NCI-H748 treated with DMSO at 0.1 percent for 48 hours (cell line): ENCODE measurements around the gene SNRNP70.

ENCODE experiments used
- DNase-seq: peaks from one replicate; lab custom pipeline; 2025; lab: John Stamatoyannopoulos, UW

Gene SNRNP70

GRCh38 chr19:49102303-49102702 is 17.1 kb downstream of the SNRNP70 start:
- DNase-seq: no peak

- DNase-seq: no peak
Observed at GRCh38 chr19:49103331-49104085, 18.3 kb downstream of the SNRNP70 start.

GRCh38 chr19:49104229-49104864 is 19.1 kb downstream of the SNRNP70 start:
- DNase-seq: no peak

GRCh38 chr19:49106648-49107135 is 21.4 kb downstream of the SNRNP70 start:
- peak; percentile 24 for DNase-seq

- DNase-seq: no peak
Observed at GRCh38 chr19:49107625-49108459, 22.6 kb downstream of the SNRNP70 start.

GRCh38 chr19:49109051-49109450 is 23.8 kb downstream of the SNRNP70 start:
- no peak for DNase-seq

- no peak for DNase-seq
Observed at GRCh38 chr19:49109569-49110233, 24.4 kb downstream of the SNRNP70 start.

GRCh38 chr19:49110567-49110966 is 25.3 kb downstream of the SNRNP70 start:
- no peak for DNase-seq

- no peak for DNase-seq
Observed at GRCh38 chr19:49111218-49111998, 26.2 kb downstream of the SNRNP70 start.

- DNase-seq: peak; percentile 77
Observed at GRCh38 chr19:49113762-49114629, 28.7 kb downstream of the SNRNP70 start, which contains the start of gene LIN7B. Gene LIN7B (plus strand): TSS chr19:49114370. CDS start chr19:49114405, 35 bp downstream.

GRCh38 chr19:49114630-49115363 is 29.5 kb downstream of the SNRNP70 start:
- no peak for DNase-seq

- DNase-seq: no peak
Observed at GRCh38 chr19:49116544-49116943, 31.3 kb downstream of the SNRNP70 start.

GRCh38 chr19:49117677-49118564 is 32.7 kb downstream of the SNRNP70 start:
- no peak for DNase-seq

GRCh38 chr19:49118565-49119410 is 33.5 kb downstream of the SNRNP70 start, which contains the start of gene C19orf73:
Gene C19orf73 (minus strand): TSS chr19:49119143. CDS start chr19:49119022, 121 bp downstream.
- peak; percentile 90 for DNase-seq

- DNase-seq: no peak
Observed at GRCh38 chr19:49119411-49120324, 34.4 kb downstream of the SNRNP70 start, which contains the start of gene PPFIA3. Gene PPFIA3 (plus strand): TSS chr19:49119544. CDS start chr19:49127874, 8,330 bp downstream.

GRCh38 chr19:49120325-49120683 is 35.1 kb downstream of the SNRNP70 start:
- DNase-seq: no peak
